Measurements from ENCODE around the gene PTPRG.

GRCh38 chr3:61580982-61581643 lies 19.7 kb downstream of the PTPRG start:
- TF ChIP-seq CTCF (IDR thresholded peaks at IDR 0.05; ENCODE audit: low read depth, low read length) (no peak), EZH2phosphoT487 (IDR thresholded peaks at IDR 0.05; ENCODE audit: low read depth) (no peak)

All from OCI-LY3 (cell line).